DND-41 (cell line): ENCODE measurements around the gene BEND3.

ENCODE experiments used
- CTCF ChIP-seq: IDR thresholded peaks from 2 replicates; pipeline ENCODE4 v1.5.1; 2012; ENCODE audit warnings: borderline replicate concordance, low read length, moderate library complexity, mild to moderate bottlenecking; ENCODE audit not compliant: poor library complexity, severe bottlenecking; ENCODE audit errors: extremely low read depth
- EZH2 ChIP-seq: IDR thresholded peaks from 3 replicates; pipeline ENCODE4 v1.6.1; 2012; ENCODE audit warnings: borderline replicate concordance, low read depth, mild to moderate bottlenecking, moderate library complexity, low read length, inconsistent platforms; ENCODE audit not compliant: severe bottlenecking

GRCh38 chr6:107114926-107115694 is at the start of gene BEND3:
- no peak for TF ChIP-seq EZH2
- TF ChIP-seq CTCF, result no peak
